Measurements from ENCODE around the gene GIMAP1. TPM values are rescaled to one million over a fixed set of nuclear protein-coding genes. Genes with fewer than 3 reads are reported as not detected.

GIMAP1 gene
- total and polyA plus RNA-seq, 9 donors: 0.58 to 6.2 (median 2.7) TPM

GRCh38 chr7:150739033-150739432 lies 22.6 kb downstream of the GIMAP1 start:
- DNase-seq: no peak
- H3K9me3 ChIP-seq: no peaks in the 10 kb centered on the region
- no peak for TF ChIP-seq CTCF (IDR thresholded peaks at IDR 0.05)
- TF ChIP-seq POLR2A (IDR thresholded peaks at IDR 0.05): no peak
- no peak for TF ChIP-seq EP300 (IDR thresholded peaks at IDR 0.05)
- H3K4me1 ChIP-seq (ENCODE audit: insufficient read depth): peaks cover 2% of the 10 kb centered on the region
- no peak overlapping the region for H3K4me3 ChIP-seq
- no peak overlapping the region for H3K27ac ChIP-seq
- H3K36me3 ChIP-seq: no peaks in the 10 kb centered on the region
- H3K27me3 ChIP-seq: no peaks in the 10 kb centered on the region
- intact Hi-C loops (cut with DNase I): no loop called here

- no peak for DNase-seq
- H3K36me3 ChIP-seq: no peaks in the 10 kb centered on the region
- intact Hi-C loops (cut with DNase I): no loop called here
- H3K27ac ChIP-seq: no peak overlapping the region
- H3K9me3 ChIP-seq: no peaks in the 10 kb centered on the region
- H3K27me3 ChIP-seq: no peaks in the 10 kb centered on the region
- peaks cover 4% of the 10 kb centered on the region for H3K4me1 ChIP-seq (ENCODE audit: insufficient read depth)
- 84 to 91% (median 85%) methylated on average over 10 of the region's 10 CpGs for WGBS, 3 donors
- no peak overlapping the region for H3K4me3 ChIP-seq
- TF ChIP-seq CTCF (IDR thresholded peaks at IDR 0.05) (no peak), POLR2A (IDR thresholded peaks at IDR 0.05) (no peak), EP300 (IDR thresholded peaks at IDR 0.05) (no peak)
These were observed 23.6 kb downstream of the GIMAP1 start for GRCh38 chr7:150740053-150740452.

DNA sequence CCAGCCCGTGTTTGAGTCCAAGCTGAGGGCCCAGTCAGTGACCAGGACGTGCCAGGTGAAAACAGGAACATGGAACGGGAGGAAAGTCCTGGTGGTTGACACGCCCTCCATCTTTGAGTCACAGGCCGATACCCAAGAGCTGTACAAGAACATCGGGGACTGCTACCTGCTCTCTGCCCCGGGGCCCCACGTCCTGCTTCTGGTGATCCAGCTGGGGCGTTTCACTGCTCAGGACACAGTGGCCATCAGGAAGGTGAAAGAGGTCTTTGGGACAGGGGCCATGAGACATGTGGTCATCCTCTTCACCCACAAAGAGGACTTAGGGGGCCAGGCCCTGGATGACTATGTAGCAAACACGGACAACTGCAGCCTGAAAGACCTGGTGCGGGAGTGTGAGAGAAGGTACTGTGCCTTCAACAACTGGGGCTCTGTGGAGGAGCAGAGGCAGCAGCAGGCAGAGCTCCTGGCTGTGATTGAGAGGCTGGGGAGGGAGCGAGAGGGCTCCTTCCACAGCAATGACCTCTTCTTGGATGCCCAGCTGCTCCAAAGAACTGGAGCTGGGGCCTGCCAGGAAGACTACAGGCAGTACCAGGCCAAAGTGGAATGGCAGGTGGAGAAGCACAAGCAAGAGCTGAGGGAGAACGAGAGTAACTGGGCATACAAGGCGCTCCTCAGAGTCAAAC lies 26.0 kb downstream of the GIMAP1 start:
- Histone ChIP-seq H3K27me3 (no peaks in the 10 kb centered on the region), H3K36me3 (no peaks in the 10 kb centered on the region), H3K4me3 (no peak overlapping the region), H3K27ac (no peak overlapping the region), H3K4me1 (ENCODE audit: insufficient read depth) (peaks cover 4% of the 10 kb centered on the region), H3K9me3 (no peaks in the 10 kb centered on the region)
- WGBS, 3 donors: 89 to 93% (median 90%) methylated on average over 14 of the region's 14 CpGs
- DNase-seq: no peak
- intact Hi-C loops (cut with DNase I): no loop called here
- TF ChIP-seq EP300 (IDR thresholded peaks at IDR 0.05): no peak
- no peak for TF ChIP-seq CTCF (IDR thresholded peaks at IDR 0.05)
- no peak for TF ChIP-seq POLR2A (IDR thresholded peaks at IDR 0.05)

DNA sequence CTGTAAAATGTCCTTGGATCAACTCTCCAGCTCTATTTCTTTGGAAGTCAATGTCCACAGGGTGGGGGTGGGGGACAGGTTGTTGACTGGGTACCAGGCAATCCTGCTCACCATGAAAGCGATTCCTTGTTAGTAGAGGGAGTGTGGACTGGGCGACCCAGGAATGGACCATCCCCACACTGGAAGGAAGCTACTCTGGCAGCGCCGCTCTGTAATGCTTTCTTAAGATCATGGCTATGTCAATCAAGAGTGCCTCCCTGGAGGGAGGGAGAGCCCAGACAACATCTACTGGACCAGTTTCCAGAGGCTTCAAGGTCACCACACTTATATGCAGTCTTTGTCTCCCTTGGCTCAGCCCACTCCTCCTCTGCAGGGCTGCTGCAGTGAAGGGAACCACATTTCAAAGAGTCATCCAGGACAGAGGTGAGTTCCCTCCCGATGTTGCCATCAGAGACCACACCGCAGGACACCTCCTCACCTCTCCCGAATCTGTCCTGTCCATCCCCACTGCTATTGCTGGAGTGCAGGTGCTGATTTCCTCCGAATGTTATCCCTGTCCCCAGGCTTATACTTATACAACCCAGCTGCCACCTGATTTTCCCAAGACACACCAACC lies 27.7 kb downstream of the GIMAP1 start:
- no peak for TF ChIP-seq EP300 (IDR thresholded peaks at IDR 0.05)
- TF ChIP-seq CTCF (IDR thresholded peaks at IDR 0.05): no peak
- TF ChIP-seq POLR2A (IDR thresholded peaks at IDR 0.05): no peak
- 37 to 48% (median 42%) methylated on average over 8 of the region's 8 CpGs for WGBS, 3 donors

More for the DNA sequence above, 27.7 kb downstream of the GIMAP1 start:
- Histone ChIP-seq H3K27me3 (no peaks in the 10 kb centered on the region), H3K4me3 (no peak overlapping the region), H3K9me3 (no peaks in the 10 kb centered on the region), H3K36me3 (no peaks in the 10 kb centered on the region), H3K27ac (no peak overlapping the region), H3K4me1 (ENCODE audit: insufficient read depth) (peaks cover 4% of the 10 kb centered on the region)
- DNase-seq: no peak
- intact Hi-C loops (cut with DNase I): no loop called here

Data from ovary (tissue), 9 donors.